ENCODE measurements around the gene USP2.
"Not testable (repeated sequence)": the region's sequence is repeated elsewhere in the genome, so short reads cannot be mapped to it uniquely, and the experiment has no call there.

Gene USP2

GRCh38 chr11:119397740-119398139 lies 16.2 kb upstream of the USP2 start:
- TF ChIP-seq CTCF (IDR thresholded peaks at IDR 0.05; ENCODE audit: low read depth, low read length), result no peak
- DNase-seq, result no peak
- H3K4me1 ChIP-seq, result no peaks in the 10 kb centered on the region
- no peaks in the 10 kb centered on the region; the same call in 1 of the 2 replicates for H3K9me3 ChIP-seq
- no peaks in the 10 kb centered on the region for H3K27me3 ChIP-seq
- no peak overlapping the region for H3K4me3 ChIP-seq (ENCODE audit: low read depth, low read length)
- peaks cover 18% of the 10 kb centered on the region for H3K36me3 ChIP-seq

- Histone ChIP-seq H3K4me3 (ENCODE audit: low read depth, low read length) (no peak overlapping the region), H3K36me3 (peaks cover 18% of the 10 kb centered on the region), H3K4me1 (no peaks in the 10 kb centered on the region), H3K9me3 (no peaks in the 10 kb centered on the region; the same call in 1 of the 2 replicates), H3K27me3 (no peaks in the 10 kb centered on the region)
- no peak for TF ChIP-seq CTCF (IDR thresholded peaks at IDR 0.05; ENCODE audit: low read depth, low read length)
- DNase-seq, result no peak
These were observed 15.3 kb upstream of the USP2 start for GRCh38 chr11:119396835-119397234.

- H3K9me3 ChIP-seq, result no peaks in the 10 kb centered on the region
- no peaks in the 10 kb centered on the region for H3K27me3 ChIP-seq
- no peak for TF ChIP-seq CTCF (IDR thresholded peaks at IDR 0.05; ENCODE audit: low read depth, low read length)
- DNase-seq, result no peak
- no peak overlapping the region for H3K4me3 ChIP-seq (ENCODE audit: low read depth, low read length)
- peaks cover under 1% of the 10 kb centered on the region; the same call in 1 of the 2 replicates for H3K36me3 ChIP-seq
- no peaks in the 10 kb centered on the region for H3K4me1 ChIP-seq
These were observed 9.8 kb upstream of the USP2 start for GRCh38 chr11:119391275-119391674.

- H3K36me3 ChIP-seq, result no peaks in the 10 kb centered on the region
- no peaks in the 10 kb centered on the region for H3K27me3 ChIP-seq
- H3K4me1 ChIP-seq, result no peaks in the 10 kb centered on the region
- H3K4me3 ChIP-seq (ENCODE audit: low read depth, low read length), result no peak overlapping the region
- no peaks in the 10 kb centered on the region for H3K9me3 ChIP-seq
- DNase-seq, result peak; percentile 42
- TF ChIP-seq CTCF (IDR thresholded peaks at IDR 0.05; ENCODE audit: low read depth, low read length), result peak; percentile 53
These were observed 8.2 kb upstream of the USP2 start for GRCh38 chr11:119389611-119390254.

- Histone ChIP-seq H3K4me1 (no peaks in the 10 kb centered on the region), H3K27me3 (no peaks in the 10 kb centered on the region), H3K36me3 (no peaks in the 10 kb centered on the region), H3K9me3 (no peaks in the 10 kb centered on the region), H3K4me3 (ENCODE audit: low read depth, low read length) (no peak overlapping the region)
- no peak for TF ChIP-seq CTCF (IDR thresholded peaks at IDR 0.05; ENCODE audit: low read depth, low read length)
- no peak for DNase-seq
These were observed 6.6 kb upstream of the USP2 start for GRCh38 chr11:119388103-119388502.

GRCh38 chr11:119384332-119384731 lies 2.8 kb upstream of the USP2 start:
- H3K27me3 ChIP-seq, result no peaks in the 10 kb centered on the region
- TF ChIP-seq CTCF (IDR thresholded peaks at IDR 0.05; ENCODE audit: low read depth, low read length), result no peak
- no peaks in the 10 kb centered on the region; the same call in 1 of the 2 replicates for H3K4me1 ChIP-seq
- H3K4me3 ChIP-seq (ENCODE audit: low read depth, low read length), result no peak overlapping the region
- no peaks in the 10 kb centered on the region for H3K36me3 ChIP-seq
- DNase-seq, result no peak
- H3K9me3 ChIP-seq, result no peaks in the 10 kb centered on the region

- not testable (repeated sequence) for H3K9me3 ChIP-seq, H3K36me3 ChIP-seq, H3K4me1 ChIP-seq, DNase-seq, H3K27me3 ChIP-seq
- H3K4me3 ChIP-seq (ENCODE audit: low read depth, low read length), result peak overlapping the region; percentile 79
These were observed 1.0 kb upstream of the USP2 start for GRCh38 chr11:119382513-119382912.
